Measurements from ENCODE around the gene BMPER. TPM values are rescaled to one million over a fixed set of nuclear protein-coding genes. Genes with fewer than 3 reads are reported as not detected.
A peak's percentile ranks its signal among the peaks of the same experiment; 100 is the strongest.

BMPER gene
- total and polyA plus RNA-seq, 8 donors: 7.4 to 47.7 (median 39.6) TPM

DNA sequence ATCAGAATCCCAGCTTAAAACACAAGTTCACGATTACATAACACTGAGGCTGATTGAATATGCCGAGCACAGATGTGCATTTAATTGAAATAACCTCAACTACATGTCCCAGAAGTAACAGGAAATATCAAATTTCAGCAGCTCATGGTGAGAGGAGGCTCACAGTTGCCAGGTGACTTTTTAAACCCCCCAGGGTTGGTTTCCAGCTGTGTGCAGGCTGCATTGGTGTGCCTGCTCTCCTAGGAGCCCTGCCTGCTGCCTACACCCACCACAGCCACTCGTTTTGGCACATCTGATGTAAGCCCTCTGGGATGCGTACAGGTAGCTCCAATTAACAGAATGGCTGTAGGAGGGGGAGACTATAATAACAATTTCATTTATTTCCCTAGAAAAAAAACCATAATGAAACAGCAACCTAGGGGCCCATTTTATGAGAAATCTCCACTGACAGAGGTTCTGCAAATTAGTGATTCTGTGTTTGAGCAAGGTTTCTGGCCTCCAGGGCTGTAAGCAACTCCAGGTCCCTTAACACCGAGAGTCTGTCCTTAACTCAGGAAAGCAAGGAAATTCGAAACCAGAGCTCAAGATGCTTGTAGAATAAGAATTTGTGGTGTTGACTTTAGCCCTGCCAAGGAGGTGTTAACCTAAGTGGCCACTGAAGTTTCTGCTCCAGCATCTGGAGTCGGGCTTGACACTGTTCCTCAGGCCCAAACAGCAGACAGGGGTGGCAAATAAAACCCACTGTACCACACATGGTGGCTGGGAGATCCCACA, 161.9 kb downstream of the BMPER start:
- H3K27ac ChIP-seq: no peak overlapping the region
- intact Hi-C loops (cut with DNase I): no loop called here
- no peak overlapping the region for H3K4me3 ChIP-seq
- no peaks in the 10 kb centered on the region for H3K27me3 ChIP-seq
- peaks cover 0 to 10% of the 10 kb centered on the region in 2 donors for H3K4me1 ChIP-seq
- peak; percentile 70 for ATAC-seq
- no peaks in the 10 kb centered on the region for H3K9me3 ChIP-seq
- TF ChIP-seq, protein P1, sequence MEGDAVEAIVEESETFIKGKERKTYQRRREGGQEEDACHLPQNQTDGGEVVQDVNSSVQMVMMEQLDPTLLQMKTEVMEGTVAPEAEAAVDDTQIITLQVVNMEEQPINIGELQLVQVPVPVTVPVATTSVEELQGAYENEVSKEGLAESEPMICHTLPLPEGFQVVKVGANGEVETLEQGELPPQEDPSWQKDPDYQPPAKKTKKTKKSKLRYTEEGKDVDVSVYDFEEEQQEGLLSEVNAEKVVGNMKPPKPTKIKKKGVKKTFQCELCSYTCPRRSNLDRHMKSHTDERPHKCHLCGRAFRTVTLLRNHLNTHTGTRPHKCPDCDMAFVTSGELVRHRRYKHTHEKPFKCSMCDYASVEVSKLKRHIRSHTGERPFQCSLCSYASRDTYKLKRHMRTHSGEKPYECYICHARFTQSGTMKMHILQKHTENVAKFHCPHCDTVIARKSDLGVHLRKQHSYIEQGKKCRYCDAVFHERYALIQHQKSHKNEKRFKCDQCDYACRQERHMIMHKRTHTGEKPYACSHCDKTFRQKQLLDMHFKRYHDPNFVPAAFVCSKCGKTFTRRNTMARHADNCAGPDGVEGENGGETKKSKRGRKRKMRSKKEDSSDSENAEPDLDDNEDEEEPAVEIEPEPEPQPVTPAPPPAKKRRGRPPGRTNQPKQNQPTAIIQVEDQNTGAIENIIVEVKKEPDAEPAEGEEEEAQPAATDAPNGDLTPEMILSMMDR (IDR thresholded peaks at IDR 0.05): no peak
- DNase-seq: no peak
- H3K36me3 ChIP-seq: no peaks in the 10 kb centered on the region

DNA sequence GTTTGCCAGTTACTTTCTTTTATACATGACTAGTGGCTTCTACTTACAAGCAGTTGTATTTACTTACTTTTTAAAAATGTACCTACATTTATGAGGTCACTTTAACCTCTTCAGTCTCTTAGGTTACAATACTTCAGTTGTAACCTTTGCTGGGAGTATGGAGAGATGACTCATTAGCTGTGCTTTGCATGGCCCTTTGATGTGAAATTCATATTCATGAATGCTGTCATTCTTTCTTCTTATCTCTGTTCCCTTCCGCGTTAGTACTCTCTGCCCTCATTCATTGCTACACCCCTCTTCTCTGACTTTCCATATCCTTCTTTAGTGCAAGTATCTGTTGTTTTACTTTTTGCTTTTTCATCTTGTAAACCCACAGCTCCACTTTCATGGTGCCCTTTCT, 164.3 kb downstream of the BMPER start:
- DNase-seq (no peak), ATAC-seq (peak; percentile 68)
- Histone ChIP-seq H3K27ac (no peak overlapping the region), H3K36me3 (no peaks in the 10 kb centered on the region), H3K9me3 (no peaks in the 10 kb centered on the region), H3K4me1 (peaks cover 0 to 6% of the 10 kb centered on the region in 2 donors), H3K27me3 (no peaks in the 10 kb centered on the region), H3K4me3 (no peak overlapping the region)
- intact Hi-C loops (cut with DNase I): no loop called here
- TF ChIP-seq, protein P1 (IDR thresholded peaks at IDR 0.05): no peak

DNA sequence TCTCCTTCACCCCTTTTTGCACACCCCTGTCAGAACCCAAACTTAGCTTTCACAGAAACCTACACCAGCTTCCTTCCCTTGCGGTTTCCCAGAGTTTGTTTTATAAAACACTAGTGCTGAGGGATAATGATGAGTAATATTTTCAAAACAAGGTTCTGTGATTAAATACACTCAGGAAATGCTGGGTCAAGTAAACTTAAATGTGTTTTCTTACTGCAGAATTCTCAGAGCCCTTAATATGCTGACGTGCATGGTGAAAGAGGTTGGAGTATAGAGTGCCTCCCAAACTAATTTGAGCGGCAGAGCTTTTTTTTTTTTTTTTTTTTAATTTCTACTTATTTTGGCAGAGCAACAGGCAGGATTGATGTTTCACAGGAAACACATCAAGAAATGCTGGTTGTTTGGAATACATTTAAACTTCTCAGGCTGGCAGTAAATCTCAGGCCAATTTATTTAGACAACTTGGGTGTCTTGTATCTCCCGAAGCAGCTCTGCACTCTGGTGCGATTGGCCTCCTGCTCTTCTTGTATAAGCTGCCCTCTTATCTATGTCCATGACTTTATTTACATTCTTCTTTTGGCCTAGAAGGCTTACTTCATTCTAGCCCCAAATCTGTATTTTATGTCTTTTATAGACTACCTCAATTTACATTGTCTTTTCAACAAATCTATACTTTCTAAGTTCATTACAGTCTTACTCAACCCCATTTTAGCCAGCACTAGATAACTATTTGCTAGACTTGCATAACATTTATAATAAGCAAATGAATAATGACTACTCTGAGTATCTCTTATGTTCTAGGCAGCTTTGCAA, 165.4 kb downstream of the BMPER start:
- no peaks in the 10 kb centered on the region for H3K36me3 ChIP-seq
- no peaks in the 10 kb centered on the region for H3K27me3 ChIP-seq
- H3K9me3 ChIP-seq: no peaks in the 10 kb centered on the region
- no peak overlapping the region for H3K4me3 ChIP-seq
- TF ChIP-seq, protein P1 (IDR thresholded peaks at IDR 0.05): no peak
- no peak for DNase-seq
- peak; percentile 4 for ATAC-seq
- peaks cover 0 to 4% of the 10 kb centered on the region in 2 donors for H3K4me1 ChIP-seq
- H3K27ac ChIP-seq: no peak overlapping the region
- intact Hi-C loops (cut with DNase I): no loop called here

DNA sequence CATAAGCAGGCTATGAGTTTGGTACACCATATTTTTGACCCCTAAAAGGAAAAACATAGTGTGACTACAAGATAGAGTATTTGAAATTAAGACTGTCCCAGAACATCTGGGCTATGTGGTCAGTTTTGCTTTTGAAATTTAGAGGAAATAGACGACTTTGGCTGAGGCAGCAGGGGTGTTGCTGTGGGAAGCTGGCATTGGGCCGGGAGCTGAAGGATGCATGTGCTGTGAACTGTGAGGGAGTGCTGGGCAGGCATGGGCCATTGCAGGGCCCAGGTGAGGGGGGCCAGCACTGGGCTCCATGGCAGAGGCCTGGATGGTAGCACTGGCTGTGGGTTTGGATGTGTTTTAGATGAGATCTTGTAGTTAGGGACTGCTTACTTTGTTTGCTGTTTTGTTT, 168.3 kb downstream of the BMPER start:
- H3K36me3 ChIP-seq: no peaks in the 10 kb centered on the region
- H3K27me3 ChIP-seq: no peaks in the 10 kb centered on the region
- intact Hi-C loops (cut with DNase I): no loop called here
- H3K27ac ChIP-seq: no peak overlapping the region
- H3K9me3 ChIP-seq: no peaks in the 10 kb centered on the region
- peaks cover 0 to 4% of the 10 kb centered on the region in 2 donors for H3K4me1 ChIP-seq
- no peak overlapping the region for H3K4me3 ChIP-seq
- ATAC-seq (no peak), DNase-seq (peak in 1 of 4 donors; percentile 47)
- TF ChIP-seq, protein P1 (IDR thresholded peaks at IDR 0.05): no peak

DNA sequence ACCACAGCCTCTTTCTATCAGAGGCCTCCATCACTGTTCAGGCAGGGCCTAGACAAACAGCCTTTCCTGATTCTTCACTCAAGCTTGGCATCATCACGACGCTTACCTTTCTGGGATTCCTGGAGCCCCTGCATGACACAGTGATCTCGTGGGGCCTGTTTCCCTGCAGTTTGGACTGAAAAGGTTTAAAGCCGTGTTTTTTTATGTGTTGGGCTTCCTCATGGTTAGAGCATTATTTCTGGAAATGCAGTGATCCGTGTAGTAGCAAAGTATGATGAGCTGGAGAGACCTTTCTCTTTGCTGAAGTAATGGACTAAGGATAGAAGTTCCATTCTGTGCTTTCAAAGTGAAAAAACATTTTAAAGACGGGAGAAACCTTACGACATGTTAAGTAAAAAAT, 169.1 kb downstream of the BMPER start:
- Histone ChIP-seq H3K36me3 (no peaks in the 10 kb centered on the region), H3K4me1 (peaks cover 0 to 4% of the 10 kb centered on the region in 2 donors), H3K4me3 (no peak overlapping the region), H3K9me3 (no peaks in the 10 kb centered on the region), H3K27me3 (no peaks in the 10 kb centered on the region), H3K27ac (no peak overlapping the region)
- ATAC-seq (no peak), DNase-seq (no peak)
- TF ChIP-seq, protein P1 (IDR thresholded peaks at IDR 0.05): no peak
- intact Hi-C loops (cut with DNase I): no loop called here

Measured in left lung (tissue), 10 donors.